Measurements from ENCODE around the gene ADAMTS3.

ADAMTS3 gene

DNA sequence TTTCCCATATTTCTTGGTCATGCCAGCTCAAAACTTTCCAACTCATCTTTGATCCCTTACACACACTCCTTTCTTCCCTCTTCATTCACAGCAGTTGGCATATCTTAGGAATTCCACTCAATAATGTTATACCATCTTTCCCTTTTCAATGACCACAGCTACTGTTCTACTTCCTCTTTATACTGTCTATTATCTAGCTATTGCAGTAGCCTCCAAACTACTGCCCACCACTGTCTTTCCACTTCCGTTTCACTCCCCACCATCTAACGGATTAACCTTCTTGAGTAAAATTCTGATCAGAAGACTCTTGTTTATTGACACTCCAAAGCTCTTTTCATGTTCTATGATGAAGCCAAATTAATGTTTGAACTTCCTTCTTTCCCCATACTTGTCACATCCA lies 55.8 kb downstream of the ADAMTS3 start:
- no peaks in the 10 kb centered on the region for H3K79me2 ChIP-seq (ENCODE audit: insufficient read depth, low read length)
- no peak overlapping the region for H3K4me2 ChIP-seq (ENCODE audit: low read depth, low read length, poor library complexity, severe bottlenecking)
- no peaks in the 10 kb centered on the region for H3K9me2 ChIP-seq (replicated peaks; ENCODE audit: low read depth, low read length)
- H4K20me1 ChIP-seq (ENCODE audit: insufficient read depth, low read length, poor library complexity, severe bottlenecking), result no peaks in the 10 kb centered on the region
- no peaks in the 10 kb centered on the region for H3K9me3 ChIP-seq (ENCODE audit: insufficient read depth, low read depth, low read length)
- H3K36me3 ChIP-seq (ENCODE audit: insufficient read depth, low read length), result no peaks in the 10 kb centered on the region
- H2AFZ ChIP-seq (ENCODE audit: low read length), result no peak overlapping the region
- H3K27me3 ChIP-seq (ENCODE audit: insufficient read depth, low read length, poor library complexity, severe bottlenecking), result no peaks in the 10 kb centered on the region
- no peak overlapping the region for H3K4me3 ChIP-seq (ENCODE audit: low read length, poor library complexity, severe bottlenecking)
- no peaks in the 10 kb centered on the region for H3K4me1 ChIP-seq (ENCODE audit: insufficient read depth, low read length, poor library complexity, severe bottlenecking)
- no peak for TF ChIP-seq EZH2phosphoT487 (IDR thresholded peaks at IDR 0.05; ENCODE audit: borderline replicate concordance)
- TF ChIP-seq CTCF (conservative IDR thresholded peaks at IDR 0.05; ENCODE audit: low read length), result no peak
- no peaks in the 10 kb centered on the region for H3F3A ChIP-seq (ENCODE audit: low read depth)
- H3K9ac ChIP-seq (ENCODE audit: low read depth, low read length, poor library complexity, severe bottlenecking), result no peak overlapping the region

- Histone ChIP-seq H3K79me2 (ENCODE audit: insufficient read depth, low read length) (no peaks in the 10 kb centered on the region), H2AFZ (ENCODE audit: low read length) (no peak overlapping the region), H3K9me2 (replicated peaks; ENCODE audit: low read depth, low read length) (no peaks in the 10 kb centered on the region), H3K27me3 (ENCODE audit: insufficient read depth, low read length, poor library complexity, severe bottlenecking) (no peaks in the 10 kb centered on the region), H3K9ac (ENCODE audit: low read depth, low read length, poor library complexity, severe bottlenecking) (no peak overlapping the region), H3K4me3 (ENCODE audit: low read length, poor library complexity, severe bottlenecking) (no peak overlapping the region), H3K4me2 (ENCODE audit: low read depth, low read length, poor library complexity, severe bottlenecking) (no peak overlapping the region), H3K4me1 (ENCODE audit: insufficient read depth, low read length, poor library complexity, severe bottlenecking) (no peaks in the 10 kb centered on the region), H4K20me1 (ENCODE audit: insufficient read depth, low read length, poor library complexity, severe bottlenecking) (no peaks in the 10 kb centered on the region), H3F3A (ENCODE audit: low read depth) (no peaks in the 10 kb centered on the region), H3K36me3 (ENCODE audit: insufficient read depth, low read length) (no peaks in the 10 kb centered on the region), H3K9me3 (ENCODE audit: insufficient read depth, low read depth, low read length) (no peaks in the 10 kb centered on the region)
- TF ChIP-seq EZH2phosphoT487 (IDR thresholded peaks at IDR 0.05; ENCODE audit: borderline replicate concordance) (no peak), CTCF (conservative IDR thresholded peaks at IDR 0.05; ENCODE audit: low read length) (no peak)
Measured at GRCh38 chr4:72507860-72508419, 61.1 kb downstream of the ADAMTS3 start.

DNA sequence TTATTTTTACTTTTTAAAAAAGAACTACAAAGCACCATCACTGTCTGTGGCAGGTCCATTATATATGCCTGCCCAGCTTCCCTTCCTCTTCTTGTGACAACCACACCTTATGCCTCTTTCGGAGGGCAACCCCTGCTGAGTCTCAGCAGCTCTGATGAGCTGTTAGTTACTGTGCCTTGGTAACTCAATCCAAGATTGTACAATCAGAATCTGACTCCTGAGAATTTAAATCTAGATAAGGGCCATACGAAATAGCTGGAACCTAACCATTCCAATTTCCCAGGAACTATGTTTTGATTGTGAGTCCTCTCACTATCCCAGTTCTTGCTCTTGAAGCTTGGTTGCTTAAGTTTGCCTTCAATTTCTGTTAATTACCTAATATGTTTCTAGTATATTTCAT lies 61.9 kb downstream of the ADAMTS3 start:
- no peaks in the 10 kb centered on the region for H3F3A ChIP-seq (ENCODE audit: low read depth)
- H3K4me2 ChIP-seq (ENCODE audit: low read depth, low read length, poor library complexity, severe bottlenecking), result no peak overlapping the region
- no peaks in the 10 kb centered on the region for H3K4me1 ChIP-seq (ENCODE audit: insufficient read depth, low read length, poor library complexity, severe bottlenecking)
- no peaks in the 10 kb centered on the region for H4K20me1 ChIP-seq (ENCODE audit: insufficient read depth, low read length, poor library complexity, severe bottlenecking)
- H3K36me3 ChIP-seq (ENCODE audit: insufficient read depth, low read length), result no peaks in the 10 kb centered on the region
- TF ChIP-seq EZH2phosphoT487 (IDR thresholded peaks at IDR 0.05; ENCODE audit: borderline replicate concordance) (no peak), CTCF (conservative IDR thresholded peaks at IDR 0.05; ENCODE audit: low read length) (no peak)
- H3K9me2 ChIP-seq (replicated peaks; ENCODE audit: low read depth, low read length), result no peaks in the 10 kb centered on the region
- H3K27me3 ChIP-seq (ENCODE audit: insufficient read depth, low read length, poor library complexity, severe bottlenecking), result no peaks in the 10 kb centered on the region
- H3K9ac ChIP-seq (ENCODE audit: low read depth, low read length, poor library complexity, severe bottlenecking), result no peak overlapping the region
- H3K4me3 ChIP-seq (ENCODE audit: low read length, poor library complexity, severe bottlenecking), result no peak overlapping the region
- H3K79me2 ChIP-seq (ENCODE audit: insufficient read depth, low read length), result no peaks in the 10 kb centered on the region
- no peak overlapping the region for H2AFZ ChIP-seq (ENCODE audit: low read length)
- H3K9me3 ChIP-seq (ENCODE audit: insufficient read depth, low read depth, low read length), result no peaks in the 10 kb centered on the region
